GM12878 (cell line): Measurements from ENCODE around the gene INPP5D. TPM values are rescaled to one million over a fixed set of nuclear protein-coding genes. Genes with fewer than 3 reads are reported as not detected.

Source experiments
- BACH1 ChIP-seq: fragments of 450-650 bp; IDR thresholded peaks from 2 replicates; pipeline ENCODE4 v1.6.1; 2017; ENCODE audit warnings: mild to moderate bottlenecking, borderline replicate concordance
- BCL11A ChIP-seq: IDR thresholded peaks from 2 replicates; pipeline ENCODE4 v1.6.1; 2011; ENCODE audit warnings: low read depth, low read length
- BCL3 ChIP-seq: IDR thresholded peaks from 2 replicates; pipeline ENCODE4 v1.6.1; 2011; ENCODE audit warnings: borderline replicate concordance, low read depth, mild to moderate bottlenecking, moderate library complexity, low read length; ENCODE audit not compliant: insufficient read depth, poor library complexity, severe bottlenecking
- BHLHE40 ChIP-seq, 2 experiments: fragments of 450-650 bp in 1 of 2; IDR thresholded peaks; 2 replicates each; pipeline ENCODE4 v1.6.1; 2011 to 2017; ENCODE audit warnings: low read depth in 2 of 2, borderline replicate concordance in 1 of 2, improper control_type of control experiment in 1 of 2, low read length in 1 of 2, mild to moderate bottlenecking in 1 of 2
- HDGF ChIP-seq: fragments of 450-650 bp; IDR thresholded peaks from 2 replicates; pipeline ENCODE4 v1.6.1; 2016; ENCODE audit warnings: antibody characterized with exemption
- IRF4 ChIP-seq: IDR thresholded peaks from 2 replicates; pipeline ENCODE4 v1.6.1; 2011; ENCODE audit warnings: low read depth, low read length
- NFYA ChIP-seq: IDR thresholded peaks from 2 replicates; pipeline ENCODE4 v1.6.1; 2011; ENCODE audit warnings: low read depth, mild to moderate bottlenecking, low read length, improper control_type of control experiment, borderline replicate concordance
- POLR2A ChIP-seq: IDR thresholded peaks from 2 replicates; pipeline ENCODE4 v1.6.1; 2011; ENCODE audit warnings: low read depth, mild to moderate bottlenecking, low read length
- POLR2AphosphoS5 ChIP-seq: IDR thresholded peaks from 2 replicates; pipeline ENCODE4 v1.6.1; 2011; ENCODE audit warnings: mild to moderate bottlenecking, low read length, inconsistent platforms
- RELB ChIP-seq: fragments of 450-650 bp; IDR thresholded peaks from 2 replicates; pipeline ENCODE4 v1.6.1; 2017; ENCODE audit warnings: low read depth, mild to moderate bottlenecking, moderate library complexity
- REST ChIP-seq: IDR thresholded peaks from 2 replicates; pipeline ENCODE4 v1.6.1; 2012; ENCODE audit warnings: mild to moderate bottlenecking, low read depth, low read length
- SKIL ChIP-seq: fragments of 450-650 bp; IDR thresholded peaks from 2 replicates; pipeline ENCODE4 v1.6.1; 2017; ENCODE audit warnings: mild to moderate bottlenecking, low read depth, inconsistent platforms; ENCODE audit not compliant: poor library complexity, severe bottlenecking
- ZNF592 ChIP-seq: fragments of 450-650 bp; IDR thresholded peaks from 2 replicates; pipeline ENCODE4 v1.6.1; 2017; ENCODE audit warnings: mild to moderate bottlenecking, moderate library complexity
- polyA plus RNA-seq, 11 experiments: library from polyadenylated mRNA; depleted of rRNA in 4 of 11; unstranded in 6 of 11; stranded (reverse) in 5 of 11; fragments of >200 nt; fragmentation: Nextera tagmentation in 4 of 11; fragmentation: Illumina TruSeq in 1 of 11; extraction: Ambion mirVana in 4 of 11; extraction: Trizol in 1 of 11; gene quantifications; 1 replicate in 1 of 11; 2 replicates in 10 of 11; pipeline versions ENCODE4 v1.2.1 to v1.2.3, GENCODE V29; 2011 to 2016; ENCODE audit warnings: inconsistent platforms in 2 of 11, missing spikeins in 2 of 11, low read depth in 1 of 11
- total RNA-seq, 4 experiments: library from RNA; depleted of rRNA in 3 of 4; stranded (reverse); fragments of >200 nt in 3 of 4; fragmentation: Illumina TruSeq in 1 of 4; extraction: Trizol in 1 of 4; gene quantifications; 2 replicates each; pipeline versions ENCODE4 v1.2.1 to v1.2.3, GENCODE V29; 2013 to 2021

INPP5D gene
- total and polyA plus RNA-seq, 10 of the 15 experiments (the other 5 are each of a cell fraction or from before 2014, with no cell fraction given), result 11.8 to 139 (median 88.8) TPM

GRCh38 chr2:233079473-233079877, 19.3 kb downstream of the INPP5D start (continued):
- TF ChIP-seq IRF4 (peak; percentile 72), NFYA (no peak), REST (no peak), SKIL (peak; percentile 77), ZNF592 (peak; percentile 79), BCL11A (peak; percentile 57; the same call in 1 of the 2 replicates), BCL3 (no peak), BHLHE40 (IDR thresholded peaks at IDR 0.05; ENCODE audit: borderline replicate concordance in 1 of 2, low read depth in 2 of 2, low read length in 1 of 2) (peak; percentile 84 to 86), BACH1 (peak; percentile 72; the same call in 1 of the 2 replicates), HDGF (peak; percentile 94), RELB (peak; percentile 86), POLR2AphosphoS5 (peak; percentile 58; the same call in 1 of the 2 replicates), POLR2A (peak; percentile 64)
